A673 (cell line): ENCODE measurements around the gene ZNF600. TPM values are rescaled to one million over a fixed set of nuclear protein-coding genes. Genes with fewer than 3 reads are reported as not detected.
"Not testable (repeated sequence)": the region's sequence is repeated elsewhere in the genome, so short reads cannot be mapped to it uniquely, and the experiment has no call there.

Experiments
- BruUV-seq: library from RNA; stranded (reverse); fragments of 400-500 nt; replicated peaks from 2 replicates; lab custom pipeline; 2021; lab: Mats Ljungman, UMichigan
- CTCF ChIA-PET: fragments of 300-600 bp; sonication (Branson Sonifier 250); formaldehyde crosslinking; loops from one replicate; lab custom pipeline; 2022; ENCODE audit warnings: antibody characterized with exemption; lab: Charles Lee
- POLR2A ChIA-PET: fragments of 300-600 bp; sonication (Branson Sonifier 250); formaldehyde crosslinking; loops from one replicate; lab custom pipeline; 2022; ENCODE audit warnings: antibody characterized with exemption; ENCODE audit not compliant: low non-redundant PET; lab: Charles Lee
- DNase-seq: peaks from one replicate; pipeline ENCODE4 v3.0.0-alpha.2; 2015; ENCODE audit warnings: low spot score
- H3K27ac ChIP-seq: fragments of 200-600 bp; sonication (generic); 2 replicates; pipeline ENCODE4 v1.5.1; 2016; ENCODE audit warnings: mixed run types, low read depth, mild to moderate bottlenecking, mixed read lengths, antibody characterized with exemption, low read length; ENCODE audit not compliant: poor library complexity, severe bottlenecking
- H3K27me3 ChIP-seq: fragments of 200-600 bp; sonication (generic); replicated peaks from 2 replicates; pipeline ENCODE4 v1.6.1; 2017; ENCODE audit warnings: mixed run types, low read depth, mild to moderate bottlenecking, mixed read lengths, antibody characterized with exemption, low read length; ENCODE audit not compliant: insufficient read depth, poor library complexity
- H3K36me3 ChIP-seq: fragments of 200-600 bp; sonication (generic); 2 replicates; pipeline ENCODE4 v1.6.1; 2016; ENCODE audit warnings: mixed run types, mild to moderate bottlenecking, mixed read lengths, antibody characterized with exemption, low read length; ENCODE audit not compliant: insufficient read depth, poor library complexity, severe bottlenecking
- H3K4me1 ChIP-seq: fragments of 200-600 bp; sonication (generic); 2 replicates; pipeline ENCODE4 v1.6.1; 2017; ENCODE audit warnings: mixed run types, mild to moderate bottlenecking, mixed read lengths, antibody characterized with exemption, low read length; ENCODE audit not compliant: insufficient read depth, poor library complexity, severe bottlenecking
- H3K4me3 ChIP-seq: fragments of 200-600 bp; sonication (generic); 2 replicates; pipeline ENCODE4 v1.5.1; 2016; ENCODE audit warnings: low read depth, mixed run types, mild to moderate bottlenecking, mixed read lengths, low read length; ENCODE audit not compliant: poor library complexity, severe bottlenecking
- H3K9me3 ChIP-seq: fragments of 200-600 bp; sonication (generic); 2 replicates; pipeline ENCODE4 v1.6.1; 2016; ENCODE audit warnings: mixed run types, low read depth, mild to moderate bottlenecking, mixed read lengths, antibody characterized with exemption, low read length; ENCODE audit not compliant: poor library complexity, severe bottlenecking
- EZH2 ChIP-seq: fragments of 200-600 bp; sonication (generic); IDR thresholded peaks from 2 replicates; pipeline ENCODE4 v1.6.1; 2017; ENCODE audit warnings: borderline replicate concordance, low read depth, mild to moderate bottlenecking, mixed read lengths, antibody characterized with exemption, low read length; ENCODE audit not compliant: poor library complexity, severe bottlenecking
- intact Hi-C: fragments of 100-400 bp; cut with micrococcal nuclease; formaldehyde crosslinking; loops from one replicate; pipeline ENCODE4 v1.10.0; 2022; ENCODE audit not compliant: unreplicated experiment
- total RNA-seq: library from RNA; stranded (reverse); gene quantifications from 2 replicates; pipeline ENCODE4 v1.2.3, GENCODE V29; 2021
- TF ChIP-seq, protein P1 (sequence below): fragments of 300-800, 200-600 bp; sonication (generic); conservative IDR thresholded peaks from 2 replicates; pipeline ENCODE4 v1.5.1; 2017; ENCODE audit warnings: low read depth, mild to moderate bottlenecking, antibody characterized with exemption, low read length, moderate library complexity, mixed read lengths

ZNF600 gene
- total RNA-seq, 1 experiment from 2014 or later, result 1.5 TPM

DNA sequence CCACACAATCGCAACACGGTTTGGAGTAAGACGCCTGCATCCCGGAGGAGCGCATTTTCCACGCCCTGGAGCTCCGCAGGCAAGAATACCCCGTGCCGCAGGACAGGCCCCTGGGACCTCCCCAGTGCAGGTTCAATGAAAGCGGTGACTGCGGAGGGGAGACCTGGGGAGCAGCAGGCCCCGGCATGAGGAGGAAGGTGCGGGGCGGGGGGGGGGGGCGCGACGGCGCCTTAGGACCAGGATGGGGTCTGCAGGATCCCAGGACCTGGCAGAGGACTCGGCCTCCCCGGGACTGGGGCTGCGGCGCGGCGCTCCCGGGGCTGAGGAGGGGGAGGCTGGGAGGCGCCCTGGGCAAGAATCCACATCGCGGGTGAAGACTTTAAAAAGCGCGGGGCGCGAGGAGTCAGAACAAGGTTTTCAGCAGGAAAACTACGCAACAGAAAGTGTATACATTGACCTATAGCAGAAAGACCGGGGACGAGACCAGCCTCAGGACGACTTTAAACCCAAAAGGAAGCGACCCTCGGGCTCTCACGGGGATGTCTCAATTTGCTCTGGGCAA is 52.2 kb downstream of the ZNF600 start:
- H3K36me3 ChIP-seq, result no peaks in the 10 kb centered on the region
- POLR2A ChIA-PET, result no interaction called here
- peak; percentile 25 for DNase-seq
- H3K9me3 ChIP-seq, result no peaks in the 10 kb centered on the region
- H3K4me1 ChIP-seq, result no peaks in the 10 kb centered on the region
- H3K27ac ChIP-seq, result peak overlapping the region; percentile 86
- CTCF ChIA-PET, result no interaction called here
- no peak for TF ChIP-seq EZH2
- TF ChIP-seq, protein P1, sequence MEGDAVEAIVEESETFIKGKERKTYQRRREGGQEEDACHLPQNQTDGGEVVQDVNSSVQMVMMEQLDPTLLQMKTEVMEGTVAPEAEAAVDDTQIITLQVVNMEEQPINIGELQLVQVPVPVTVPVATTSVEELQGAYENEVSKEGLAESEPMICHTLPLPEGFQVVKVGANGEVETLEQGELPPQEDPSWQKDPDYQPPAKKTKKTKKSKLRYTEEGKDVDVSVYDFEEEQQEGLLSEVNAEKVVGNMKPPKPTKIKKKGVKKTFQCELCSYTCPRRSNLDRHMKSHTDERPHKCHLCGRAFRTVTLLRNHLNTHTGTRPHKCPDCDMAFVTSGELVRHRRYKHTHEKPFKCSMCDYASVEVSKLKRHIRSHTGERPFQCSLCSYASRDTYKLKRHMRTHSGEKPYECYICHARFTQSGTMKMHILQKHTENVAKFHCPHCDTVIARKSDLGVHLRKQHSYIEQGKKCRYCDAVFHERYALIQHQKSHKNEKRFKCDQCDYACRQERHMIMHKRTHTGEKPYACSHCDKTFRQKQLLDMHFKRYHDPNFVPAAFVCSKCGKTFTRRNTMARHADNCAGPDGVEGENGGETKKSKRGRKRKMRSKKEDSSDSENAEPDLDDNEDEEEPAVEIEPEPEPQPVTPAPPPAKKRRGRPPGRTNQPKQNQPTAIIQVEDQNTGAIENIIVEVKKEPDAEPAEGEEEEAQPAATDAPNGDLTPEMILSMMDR, result no peak
- H3K4me3 ChIP-seq, result peak overlapping the region; percentile 93
- no peaks in the 10 kb centered on the region for H3K27me3 ChIP-seq
- TSS peak; percentile 81 for BruUV-seq
- intact Hi-C loops, result no loop called here

DNA sequence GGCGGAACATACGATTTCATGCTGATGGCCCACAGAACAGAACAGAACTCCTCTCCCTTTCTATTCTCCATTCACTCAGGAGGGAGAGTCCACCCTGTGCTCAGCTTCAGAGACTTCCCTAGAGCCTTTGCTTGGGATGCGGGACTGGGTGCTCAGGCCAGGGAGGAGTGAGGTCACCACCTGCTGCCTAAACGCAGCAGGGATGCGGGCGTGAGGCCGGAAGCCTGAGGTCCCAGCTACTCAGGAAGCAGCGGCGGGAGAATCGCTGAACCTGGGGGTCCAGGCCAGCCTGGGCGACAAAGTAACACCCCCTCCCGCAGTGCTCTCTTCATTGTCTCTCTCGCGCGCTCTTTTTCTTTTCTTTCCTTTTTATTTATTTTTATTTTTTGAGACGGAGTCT is 60.5 kb downstream of the ZNF600 start:
- intact Hi-C loops, POLR2A ChIA-PET, H3K4me3 ChIP-seq, CTCF ChIA-PET, H3K4me1 ChIP-seq, H3K27me3 ChIP-seq, H3K9me3 ChIP-seq, H3K27ac ChIP-seq, H3K36me3 ChIP-seq, BruUV-seq, DNase-seq: not testable (repeated sequence)

DNA sequence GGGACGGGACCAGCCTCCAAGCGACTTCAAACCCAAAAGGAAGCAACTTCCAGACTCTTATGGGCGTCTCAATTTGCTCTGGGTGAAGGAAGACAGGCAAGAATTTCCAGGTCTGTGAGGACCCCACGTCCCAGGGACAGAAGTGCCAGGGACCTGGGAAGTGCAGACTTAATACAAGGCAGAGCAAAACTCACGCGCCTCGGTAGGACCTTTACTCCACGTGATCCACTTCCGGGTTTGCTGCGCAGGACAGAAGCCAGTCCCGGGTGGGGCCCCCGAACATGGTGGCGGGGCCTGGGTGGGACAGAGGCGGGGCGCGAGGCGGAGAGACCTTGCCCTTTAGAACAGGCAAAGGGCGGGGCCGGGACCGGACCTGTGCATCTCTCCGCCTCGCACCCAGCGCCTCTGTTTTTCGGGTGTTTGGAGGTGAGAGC is 61.0 kb downstream of the ZNF600 start:
- Histone ChIP-seq H3K36me3 (peaks cover 10% of the 10 kb centered on the region), H3K9me3 (no peaks in the 10 kb centered on the region), H3K4me3 (no peak overlapping the region), H3K4me1 (no peaks in the 10 kb centered on the region), H3K27me3 (no peaks in the 10 kb centered on the region), H3K27ac (no peak overlapping the region)
- BruUV-seq, result no TSS peak
- DNase-seq, result no peak
- intact Hi-C loops, result no loop called here
- POLR2A ChIA-PET, result no interaction called here
- TF ChIP-seq, protein P1, result no peak
- TF ChIP-seq EZH2, result no peak
- CTCF ChIA-PET, result no interaction called here
